GM21526 (cell line): Measurements from ENCODE around the gene ZSCAN1.

ENCODE experiments used
- ATAC-seq: cut with Tn5 transposase; IDR thresholded peaks from one replicate; pipeline ENCODE4 v1.9.1; 2021; ENCODE audit warnings: moderate library complexity; ENCODE audit not compliant: unreplicated experiment, low FRiP score

ZSCAN1 gene

GRCh38 chr19:58067240-58067912, 33.6 kb downstream of the ZSCAN1 start:
- no peak for ATAC-seq

DNA sequence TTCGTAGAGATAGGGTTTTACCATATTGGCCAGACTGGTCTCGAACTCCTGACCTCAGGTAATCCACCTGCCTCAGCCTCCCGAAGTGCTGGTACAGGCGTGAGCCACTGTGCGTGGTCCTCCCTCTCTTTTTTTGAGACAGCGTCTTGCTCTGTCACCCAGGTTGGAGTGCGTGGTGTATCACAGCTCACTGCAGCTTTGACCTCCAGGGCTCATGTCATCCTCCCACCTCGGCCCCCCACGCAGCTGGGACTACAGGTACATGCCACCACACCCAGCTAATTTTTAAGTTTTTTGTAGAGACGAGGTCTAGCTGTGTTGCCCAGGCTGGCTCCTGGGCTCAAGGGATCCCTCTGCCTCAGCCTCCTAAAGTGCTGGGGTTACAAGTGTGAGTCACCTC, 46.0 kb downstream of the ZSCAN1 start:
- no peak for ATAC-seq

GRCh38 chr19:58083021-58083420, 49.2 kb downstream of the ZSCAN1 start:
- no peak for ATAC-seq

- ATAC-seq = no peak
Observed at GRCh38 chr19:58084596-58085347, 50.9 kb downstream of the ZSCAN1 start.

- no peak for ATAC-seq
Observed at GRCh38 chr19:58085348-58085875, 51.6 kb downstream of the ZSCAN1 start.

GRCh38 chr19:58086825-58087710, 53.2 kb downstream of the ZSCAN1 start:
- no peak for ATAC-seq

GRCh38 chr19:58088521-58089052, 54.8 kb downstream of the ZSCAN1 start:
- no peak for ATAC-seq

DNA sequence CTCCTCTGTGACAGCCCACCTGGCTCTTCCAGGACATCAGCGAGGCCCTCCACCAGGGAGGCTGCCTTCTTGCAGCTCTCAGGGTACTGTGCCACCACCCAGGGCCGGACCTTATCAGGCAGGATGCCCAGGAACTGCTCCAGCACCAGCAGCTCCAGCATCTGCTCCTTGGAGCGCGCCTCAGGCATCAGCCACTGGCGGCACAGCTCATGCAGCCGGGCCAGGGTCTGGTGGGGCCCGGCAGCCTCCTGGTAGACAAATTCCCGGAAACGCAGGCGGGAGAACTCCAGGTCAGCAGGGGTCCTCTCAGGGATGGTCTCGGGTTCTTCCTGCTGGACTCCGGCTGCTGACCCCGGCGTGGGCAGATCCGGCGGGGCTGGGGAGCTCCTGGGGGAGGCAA, 56.0 kb downstream of the ZSCAN1 start:
- ATAC-seq = no peak

DNA sequence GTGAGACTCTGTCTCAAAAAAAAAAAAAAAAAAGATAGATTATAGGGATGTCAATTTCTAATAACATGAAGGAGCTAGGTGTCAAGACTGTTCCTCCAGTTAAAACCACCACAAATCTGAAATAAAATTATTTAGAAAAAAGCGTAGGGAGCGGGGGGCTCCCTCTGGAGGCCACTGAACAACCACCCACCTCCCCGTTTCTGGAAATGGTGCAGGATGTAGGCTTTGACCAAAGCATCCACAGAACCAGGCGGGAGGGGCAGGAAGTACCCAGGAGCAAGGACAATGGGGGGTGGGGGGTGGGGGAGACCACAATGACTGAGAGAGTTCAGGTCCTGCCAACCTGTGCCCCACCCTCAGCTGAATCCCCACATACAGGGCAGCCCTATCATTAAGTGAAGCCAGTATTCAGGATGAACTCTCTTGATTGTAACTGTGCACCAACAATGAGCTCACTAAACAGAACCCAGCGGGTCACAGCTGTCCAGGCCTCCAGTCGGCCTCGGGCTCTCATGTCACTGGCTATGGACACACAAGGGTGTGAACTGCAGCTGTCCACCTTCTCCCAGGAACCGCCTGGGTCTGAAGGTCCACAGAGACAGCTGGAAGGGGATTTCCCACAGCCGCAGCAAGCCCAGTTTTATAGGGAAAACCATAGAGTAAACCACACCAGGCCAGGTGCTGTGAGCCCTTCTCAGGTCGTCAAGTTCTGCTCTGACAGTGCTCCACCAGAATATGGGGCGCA, 57.6 kb downstream of the ZSCAN1 start:
- ATAC-seq = no peak

GRCh38 chr19:58093071-58093470, 59.2 kb downstream of the ZSCAN1 start:
- no peak for ATAC-seq

- ATAC-seq = no peak
Observed at GRCh38 chr19:58095328-58095727, 61.5 kb downstream of the ZSCAN1 start.

DNA sequence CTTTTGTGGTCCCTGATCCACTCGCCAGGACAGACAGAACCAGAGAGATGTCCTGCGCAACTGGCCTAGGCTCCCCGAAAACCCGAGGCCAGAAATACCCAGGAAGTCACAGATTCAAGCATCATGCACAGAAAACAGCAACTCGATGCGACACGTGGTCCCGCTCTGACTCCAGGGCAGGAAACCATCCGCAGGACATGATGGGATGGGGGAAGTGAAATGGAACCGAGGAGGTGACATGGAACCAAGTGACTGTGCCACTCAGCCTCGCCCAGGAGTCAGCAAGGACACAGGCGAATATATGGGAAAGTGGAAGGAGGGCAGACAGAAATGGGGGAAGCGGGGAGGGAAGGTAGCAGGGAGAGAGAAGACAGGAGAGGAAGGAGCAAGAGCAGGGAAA, 63.1 kb downstream of the ZSCAN1 start:
- ATAC-seq = no peak

DNA sequence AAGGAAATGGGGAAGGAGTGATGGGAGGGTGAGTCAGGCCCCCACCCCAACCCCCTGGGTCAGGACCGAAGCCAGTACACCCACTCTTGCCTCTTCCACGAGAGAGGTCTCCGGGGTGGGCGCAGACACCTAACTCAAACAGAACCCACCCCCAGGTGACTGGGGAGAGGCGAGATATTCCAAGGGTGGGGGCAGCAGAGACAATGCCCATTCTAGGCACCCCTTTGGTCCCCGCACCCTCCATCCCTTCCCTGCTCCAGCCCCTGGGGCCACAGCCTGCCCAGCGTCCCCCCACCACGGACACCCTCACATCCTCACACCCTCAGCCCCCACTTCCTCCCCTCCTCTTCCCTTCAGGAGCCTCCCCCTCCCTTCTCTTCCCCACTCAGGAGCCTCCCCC, 63.5 kb downstream of the ZSCAN1 start:
- no peak for ATAC-seq

DNA sequence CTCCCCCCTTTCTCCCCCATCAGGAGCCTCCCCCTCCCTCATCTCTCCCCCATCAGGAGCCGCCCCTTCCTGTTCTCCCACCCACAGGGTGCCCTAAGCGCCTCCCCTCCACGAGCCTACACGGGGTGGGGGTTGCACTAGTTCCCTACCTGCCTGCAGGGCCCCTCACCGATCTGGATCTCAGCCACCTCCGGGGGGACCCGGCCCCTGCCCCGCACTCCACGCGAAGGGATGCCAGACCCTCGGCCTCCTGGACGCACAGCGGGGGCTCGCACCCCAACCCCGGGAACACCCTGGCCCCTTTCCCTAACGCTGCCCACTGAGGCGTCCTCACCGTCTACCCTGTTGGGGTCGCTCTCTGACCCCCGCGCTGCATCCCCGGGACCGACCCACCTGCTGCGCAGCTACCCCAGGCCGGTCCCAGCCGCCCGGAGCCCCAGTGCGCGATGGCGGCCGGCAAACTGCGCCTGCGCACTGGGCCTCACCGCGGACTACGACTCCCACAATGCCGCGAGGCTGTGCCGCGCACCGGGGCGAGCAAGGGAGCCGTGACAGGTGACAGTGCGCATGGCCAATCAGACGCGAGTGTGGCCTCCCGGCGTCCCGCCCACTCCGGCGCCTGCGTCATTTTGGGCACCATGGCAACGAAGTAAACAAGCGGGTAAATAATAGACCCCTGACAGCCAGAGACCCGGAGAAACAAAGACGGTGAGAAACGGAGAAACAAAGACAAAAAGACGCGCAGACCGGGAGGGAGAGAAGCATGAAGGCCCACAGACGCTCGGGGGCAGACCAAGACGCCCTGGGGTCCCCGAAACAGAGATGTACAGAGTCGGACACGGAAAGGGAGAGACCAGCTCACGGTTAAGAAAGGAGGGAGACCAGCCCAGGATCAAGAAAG, 64.2 kb downstream of the ZSCAN1 start, which contains the start of gene ZSCAN18:
Gene ZSCAN18, minus strand, starts transcription at position 451 of the 901 bp plus-strand sequence. CDS start 7,964 bp downstream, outside the sequence.
- ATAC-seq = no peak

DNA sequence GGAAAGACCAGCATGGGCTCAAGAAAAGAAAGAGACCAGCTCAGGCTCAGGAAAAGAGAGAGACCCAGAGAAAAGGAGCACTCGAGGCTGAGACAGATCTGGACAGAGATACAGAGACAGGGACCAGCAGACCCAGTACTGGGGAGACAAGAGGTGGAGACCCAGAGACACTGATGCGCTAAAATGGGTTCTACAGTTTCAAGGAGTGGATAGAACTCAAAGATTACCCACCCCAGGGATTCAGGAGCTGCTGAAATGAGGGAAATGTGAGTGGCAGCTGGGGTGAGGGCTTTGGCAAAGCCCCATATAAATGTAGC, 64.8 kb downstream of the ZSCAN1 start:
- no peak for ATAC-seq
